HFFc6 (cell line): ENCODE data around the gene ATP6V1C2. TPM values are rescaled to one million over a fixed set of nuclear protein-coding genes. Genes with fewer than 3 reads are reported as not detected.

ENCODE experiments used
- DNase-seq: peaks from one replicate; pipeline ENCODE4 v3.0.0-alpha.2; 2018
- H3K27ac Mint-ChIP-seq: 2 replicates; pipeline ENCODE4 v1.8.0; 2020; ENCODE audit warnings: mild to moderate bottlenecking, mixed read lengths
- H3K27me3 Mint-ChIP-seq: 2 replicates; pipeline ENCODE4 v1.8.0; 2021; ENCODE audit warnings: mild to moderate bottlenecking, moderate library complexity, mixed read lengths; ENCODE audit not compliant: insufficient read depth
- H3K36me3 Mint-ChIP-seq: 2 replicates; pipeline ENCODE4 v1.8.0; 2021; ENCODE audit warnings: low read depth, mixed read lengths
- H3K4me1 Mint-ChIP-seq: 2 replicates; pipeline ENCODE4 v1.8.0; 2020; ENCODE audit warnings: low read depth, mixed read lengths
- H3K4me3 Mint-ChIP-seq: 2 replicates; pipeline ENCODE4 v1.8.0; 2020; ENCODE audit warnings: mild to moderate bottlenecking, moderate library complexity, mixed read lengths
- H3K9me3 Mint-ChIP-seq: 2 replicates; pipeline ENCODE4 v1.8.0; 2020; ENCODE audit warnings: mild to moderate bottlenecking, mixed read lengths
- total RNA-seq, 6 experiments: library from RNA; stranded (reverse); fragmentation: NEBNext Ultra II Directional; extraction: Animal tissue kit (Norgen Biotek cat#: 25700); gene quantifications; 2 replicates in 1 of 6; 3 replicates in 5 of 6; pipeline ENCODE4 v1.2.3, GENCODE V29; 2021
- TF ChIP-seq, protein P1 (sequence below): fragments of 200-600 bp; sonication (generic); IDR thresholded peaks from 2 replicates; pipeline ENCODE4 v1.5.0; 2021; ENCODE audit warnings: antibody characterized with exemption, mild to moderate bottlenecking

ATP6V1C2 gene
- total RNA-seq, 6 experiments from 2014 or later, result not detected

DNA sequence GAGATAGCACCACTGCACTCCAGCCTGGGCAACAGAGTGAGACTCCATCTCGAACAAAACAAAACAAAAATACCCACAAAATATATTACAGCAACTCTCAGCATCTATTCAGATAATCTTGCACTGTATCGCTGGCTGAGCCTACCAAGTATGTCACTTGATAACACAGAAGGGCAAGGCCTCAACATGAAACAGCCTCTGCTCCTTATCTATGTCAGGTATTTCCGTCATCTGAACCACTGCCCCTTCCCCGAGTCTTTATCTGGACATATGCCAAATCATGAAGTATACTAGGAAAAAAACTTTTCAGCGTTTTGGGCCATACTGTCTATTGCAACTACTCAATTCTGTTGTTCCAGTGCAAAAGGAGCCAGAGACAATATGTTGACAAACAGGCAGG is 73.4 kb downstream of the ATP6V1C2 start:
- H3K36me3 Mint-ChIP-seq, result peaks cover 21% of the 10 kb centered on the region
- H3K27me3 Mint-ChIP-seq, result no peaks in the 10 kb centered on the region
- peaks cover 10% of the 10 kb centered on the region for H3K4me1 Mint-ChIP-seq
- H3K4me3 Mint-ChIP-seq, result no peak overlapping the region
- DNase-seq, result no peak
- no peak overlapping the region for H3K27ac Mint-ChIP-seq
- TF ChIP-seq, protein P1, sequence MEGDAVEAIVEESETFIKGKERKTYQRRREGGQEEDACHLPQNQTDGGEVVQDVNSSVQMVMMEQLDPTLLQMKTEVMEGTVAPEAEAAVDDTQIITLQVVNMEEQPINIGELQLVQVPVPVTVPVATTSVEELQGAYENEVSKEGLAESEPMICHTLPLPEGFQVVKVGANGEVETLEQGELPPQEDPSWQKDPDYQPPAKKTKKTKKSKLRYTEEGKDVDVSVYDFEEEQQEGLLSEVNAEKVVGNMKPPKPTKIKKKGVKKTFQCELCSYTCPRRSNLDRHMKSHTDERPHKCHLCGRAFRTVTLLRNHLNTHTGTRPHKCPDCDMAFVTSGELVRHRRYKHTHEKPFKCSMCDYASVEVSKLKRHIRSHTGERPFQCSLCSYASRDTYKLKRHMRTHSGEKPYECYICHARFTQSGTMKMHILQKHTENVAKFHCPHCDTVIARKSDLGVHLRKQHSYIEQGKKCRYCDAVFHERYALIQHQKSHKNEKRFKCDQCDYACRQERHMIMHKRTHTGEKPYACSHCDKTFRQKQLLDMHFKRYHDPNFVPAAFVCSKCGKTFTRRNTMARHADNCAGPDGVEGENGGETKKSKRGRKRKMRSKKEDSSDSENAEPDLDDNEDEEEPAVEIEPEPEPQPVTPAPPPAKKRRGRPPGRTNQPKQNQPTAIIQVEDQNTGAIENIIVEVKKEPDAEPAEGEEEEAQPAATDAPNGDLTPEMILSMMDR, result no peak
- no peaks in the 10 kb centered on the region for H3K9me3 Mint-ChIP-seq

DNA sequence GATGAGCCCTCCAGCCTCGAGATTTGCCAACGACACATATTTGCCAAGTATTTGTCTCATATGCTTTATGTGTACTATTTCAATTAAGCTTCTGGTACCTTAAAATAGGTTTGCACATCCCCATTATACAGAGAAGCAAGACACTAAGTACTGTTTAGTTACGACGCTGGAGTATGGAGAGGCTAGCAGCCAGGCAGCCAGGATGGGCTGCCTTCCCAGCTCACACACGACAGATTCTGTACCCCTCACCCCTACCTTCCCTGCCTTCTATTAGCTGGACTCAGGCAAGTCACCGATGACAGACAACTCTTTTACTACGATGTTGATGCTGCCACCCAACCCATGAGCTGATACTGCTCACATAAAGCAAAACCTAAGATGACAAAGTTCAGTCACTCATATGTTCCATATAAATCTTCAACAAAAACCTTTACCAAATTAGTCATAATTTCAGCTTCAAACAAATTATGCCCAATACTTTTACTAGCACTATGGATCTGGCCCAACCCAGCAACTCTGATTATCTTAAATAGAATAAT is 74.1 kb downstream of the ATP6V1C2 start:
- Mint-ChIP-seq H3K9me3 (no peaks in the 10 kb centered on the region), H3K27ac (no peak overlapping the region), H3K36me3 (peaks cover 15% of the 10 kb centered on the region), H3K27me3 (no peaks in the 10 kb centered on the region), H3K4me3 (no peak overlapping the region), H3K4me1 (peaks cover 10% of the 10 kb centered on the region)
- no peak for DNase-seq
- TF ChIP-seq, protein P1, result no peak

DNA sequence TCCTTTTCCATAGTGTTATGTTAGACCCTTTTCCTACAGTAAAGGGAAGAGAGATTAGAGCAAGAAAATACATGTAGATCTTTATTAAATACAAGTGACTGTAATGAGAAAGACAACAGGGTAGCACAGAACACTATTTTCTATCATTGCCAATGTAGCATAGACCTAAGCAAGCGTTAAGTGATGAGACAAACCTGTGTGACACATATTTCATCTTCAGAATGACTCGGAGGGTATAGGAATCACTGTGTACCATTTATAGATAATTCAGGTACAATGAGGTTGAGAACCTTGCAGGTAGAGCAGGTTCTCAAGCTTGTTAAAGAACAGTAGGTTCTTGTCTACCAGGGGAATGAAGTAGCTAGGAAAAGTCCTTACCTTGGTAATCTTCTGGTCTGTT is 75.3 kb downstream of the ATP6V1C2 start:
- Mint-ChIP-seq H3K36me3 (peaks cover 13% of the 10 kb centered on the region), H3K9me3 (no peaks in the 10 kb centered on the region), H3K27ac (no peak overlapping the region), H3K4me3 (no peak overlapping the region), H3K27me3 (no peaks in the 10 kb centered on the region), H3K4me1 (peaks cover 10% of the 10 kb centered on the region)
- DNase-seq, result no peak
- TF ChIP-seq, protein P1, result no peak

DNA sequence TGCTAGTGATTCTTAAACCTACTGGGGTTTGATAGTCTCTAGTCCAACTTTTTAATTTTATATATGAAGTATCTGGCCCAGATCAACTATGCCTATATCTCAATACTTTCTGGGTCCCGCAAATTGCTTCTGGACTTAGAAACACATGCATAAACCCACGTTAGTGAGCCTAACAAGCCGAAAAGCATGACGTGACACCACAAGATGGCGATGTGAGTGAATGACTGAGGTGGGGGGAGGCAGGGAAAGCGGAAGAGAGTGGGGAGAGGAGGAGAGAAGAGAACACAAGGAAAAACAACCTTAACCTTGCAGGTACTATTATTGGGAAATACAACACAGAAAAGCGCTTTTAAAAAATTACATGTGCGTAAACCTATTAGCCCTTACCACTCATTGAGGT is 77.4 kb downstream of the ATP6V1C2 start:
- no peak overlapping the region for H3K27ac Mint-ChIP-seq
- H3K4me3 Mint-ChIP-seq, result no peak overlapping the region
- peaks cover 10% of the 10 kb centered on the region for H3K4me1 Mint-ChIP-seq
- DNase-seq, result no peak
- H3K27me3 Mint-ChIP-seq, result no peaks in the 10 kb centered on the region
- no peaks in the 10 kb centered on the region for H3K9me3 Mint-ChIP-seq
- TF ChIP-seq, protein P1, result no peak; the same call in 1 of the 2 replicates
- H3K36me3 Mint-ChIP-seq, result peaks cover 5% of the 10 kb centered on the region; the same call in 1 of the 2 replicates

DNA sequence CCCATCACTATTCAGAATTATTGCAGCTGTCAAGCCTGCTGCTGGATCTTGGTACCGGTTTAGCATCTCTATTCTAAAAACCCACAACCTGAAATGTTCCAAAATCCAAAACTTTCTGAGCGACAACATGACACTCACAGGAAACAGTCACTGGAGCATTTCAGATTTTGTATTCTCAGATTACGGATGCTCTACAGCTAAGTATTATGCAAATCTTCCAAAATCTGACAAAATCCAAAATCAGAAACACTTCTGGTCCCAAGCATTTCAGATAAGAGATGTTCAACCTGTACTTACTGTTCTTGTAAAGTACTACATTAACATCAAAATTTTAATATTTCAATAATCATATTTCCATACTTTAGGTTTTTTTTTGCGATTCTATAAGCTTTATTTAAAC is 78.7 kb downstream of the ATP6V1C2 start:
- DNase-seq, result no peak
- H3K27me3 Mint-ChIP-seq, result no peaks in the 10 kb centered on the region
- TF ChIP-seq, protein P1, result no peak
- no peak overlapping the region for H3K27ac Mint-ChIP-seq
- peaks cover 5% of the 10 kb centered on the region; the same call in 1 of the 2 replicates for H3K36me3 Mint-ChIP-seq
- H3K9me3 Mint-ChIP-seq, result no peaks in the 10 kb centered on the region
- H3K4me1 Mint-ChIP-seq, result peaks cover 10% of the 10 kb centered on the region
- H3K4me3 Mint-ChIP-seq, result no peak overlapping the region
